ENCODE measurements around the gene MINAR1.

MINAR1 gene

DNA sequence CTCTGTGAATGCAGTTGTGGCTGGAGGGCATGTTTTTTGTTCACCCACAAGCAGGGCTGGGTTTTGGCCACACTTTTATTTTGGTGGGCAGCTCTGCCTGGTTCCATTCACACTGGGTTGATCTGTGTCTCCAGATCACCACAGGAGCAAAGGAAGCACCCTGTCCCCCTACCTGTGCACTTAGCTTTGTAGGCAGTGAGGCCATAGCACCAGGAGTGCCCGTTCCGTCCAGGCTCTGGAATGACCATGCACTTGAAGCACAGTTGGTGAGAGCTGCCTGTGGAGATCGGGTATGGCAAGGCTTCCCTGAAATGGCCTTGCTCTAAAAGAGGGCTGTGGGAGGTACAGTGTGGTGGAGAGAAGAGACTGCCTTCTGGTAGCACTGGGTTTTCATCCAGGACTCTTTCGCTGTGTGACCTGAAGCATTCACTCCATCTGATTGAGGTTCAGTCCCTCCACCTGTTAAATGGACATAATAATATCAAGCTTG is 31.7 kb downstream of the MINAR1 start:
- no peak overlapping the region for H3K4me3 ChIP-seq (ENCODE audit: low read depth, low read length)
- no peak for DNase-seq (ENCODE audit: low read depth)
- TF ChIP-seq CTCF (conservative IDR thresholded peaks at IDR 0.05; ENCODE audit: low read depth, low read length): no peak

GRCh38 chr15:79466488-79466887 is 34.4 kb downstream of the MINAR1 start:
- H3K4me3 ChIP-seq (ENCODE audit: low read depth, low read length): no peak overlapping the region
- no peak for DNase-seq (ENCODE audit: low read depth)
- TF ChIP-seq CTCF (conservative IDR thresholded peaks at IDR 0.05; ENCODE audit: low read depth, low read length): no peak

DNA sequence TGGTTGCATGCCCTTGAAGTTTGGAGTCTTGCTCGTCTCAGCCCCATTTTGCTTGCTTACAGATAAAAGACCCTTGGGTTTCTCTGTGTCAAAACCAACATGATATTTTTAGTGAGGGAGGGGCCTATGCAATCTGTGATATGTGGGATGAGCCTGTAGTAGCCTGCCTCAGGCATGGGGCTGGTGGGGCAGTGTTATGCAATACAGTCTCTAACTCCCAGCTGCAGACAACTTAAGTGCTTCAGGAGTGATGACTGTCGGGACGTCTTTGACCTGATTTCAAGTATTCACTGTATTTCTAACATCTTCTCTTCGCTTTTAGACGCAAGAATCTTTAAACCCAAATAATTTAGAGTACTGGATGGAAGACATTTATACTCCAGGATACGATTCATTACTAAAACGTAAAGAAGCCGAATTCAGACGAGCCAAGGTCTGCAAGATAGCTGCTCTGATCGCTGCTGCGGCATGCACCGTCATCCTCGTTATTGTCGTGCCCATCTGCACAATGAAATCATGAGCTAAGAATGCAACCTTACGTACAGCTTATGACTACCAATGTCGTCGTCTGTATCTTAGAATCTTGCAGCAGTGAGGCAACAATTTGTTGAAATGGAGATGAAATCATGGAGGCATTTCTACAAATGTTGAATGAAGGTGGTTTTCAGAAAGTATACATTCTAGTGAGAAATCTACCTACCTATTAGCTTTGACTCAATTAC is 35.9 kb downstream of the MINAR1 start:
- no peak for TF ChIP-seq CTCF (conservative IDR thresholded peaks at IDR 0.05; ENCODE audit: low read depth, low read length)
- H3K4me3 ChIP-seq (ENCODE audit: low read depth, low read length): no peak overlapping the region
- DNase-seq (ENCODE audit: low read depth): no peak

DNA sequence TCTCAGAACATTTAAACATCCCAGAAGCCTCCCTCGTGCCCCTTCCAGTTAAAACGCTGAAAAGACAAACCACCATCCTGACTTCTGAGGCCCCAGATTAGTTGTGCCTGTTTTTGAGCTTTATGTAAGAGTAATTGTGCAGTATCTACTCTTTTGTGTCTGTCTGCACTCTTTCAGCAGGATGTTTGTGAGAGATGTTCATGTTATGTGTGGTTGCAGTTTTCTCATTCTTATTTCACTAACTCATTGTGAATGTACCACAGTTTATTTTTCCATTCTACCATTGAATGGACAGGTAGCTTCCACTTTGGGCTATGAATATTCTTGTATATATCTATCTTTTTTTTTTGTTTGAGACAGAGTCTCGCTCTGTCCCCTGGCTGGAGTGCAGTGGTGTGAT is 40.3 kb downstream of the MINAR1 start:
- DNase-seq (ENCODE audit: low read depth): no peak
- H3K4me3 ChIP-seq (ENCODE audit: low read depth, low read length): no peak overlapping the region
- TF ChIP-seq CTCF (conservative IDR thresholded peaks at IDR 0.05; ENCODE audit: low read depth, low read length): no peak

DNA sequence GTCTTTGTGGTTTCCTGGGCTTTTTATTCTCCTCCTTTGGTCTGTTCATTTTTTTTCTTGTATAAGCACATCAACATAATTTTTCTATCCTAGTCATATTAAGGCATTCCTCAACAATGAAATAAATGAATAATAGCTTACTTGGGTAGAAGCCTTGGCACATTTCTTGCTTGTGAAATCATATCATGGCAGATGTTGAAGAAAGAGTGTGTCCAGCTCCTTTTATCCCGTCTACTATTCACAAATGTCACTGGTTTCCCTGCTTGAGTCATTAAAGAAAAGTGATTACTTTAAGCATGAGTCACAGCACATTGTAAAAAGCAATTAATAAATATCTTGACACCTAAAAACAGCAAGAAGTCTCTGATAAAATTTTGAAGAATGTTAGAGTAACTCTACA is 42.1 kb downstream of the MINAR1 start:
- DNase-seq (ENCODE audit: low read depth): peak; percentile 4
- no peak for TF ChIP-seq CTCF (conservative IDR thresholded peaks at IDR 0.05; ENCODE audit: low read depth, low read length)
- no peak overlapping the region for H3K4me3 ChIP-seq (ENCODE audit: low read depth, low read length)

DNA sequence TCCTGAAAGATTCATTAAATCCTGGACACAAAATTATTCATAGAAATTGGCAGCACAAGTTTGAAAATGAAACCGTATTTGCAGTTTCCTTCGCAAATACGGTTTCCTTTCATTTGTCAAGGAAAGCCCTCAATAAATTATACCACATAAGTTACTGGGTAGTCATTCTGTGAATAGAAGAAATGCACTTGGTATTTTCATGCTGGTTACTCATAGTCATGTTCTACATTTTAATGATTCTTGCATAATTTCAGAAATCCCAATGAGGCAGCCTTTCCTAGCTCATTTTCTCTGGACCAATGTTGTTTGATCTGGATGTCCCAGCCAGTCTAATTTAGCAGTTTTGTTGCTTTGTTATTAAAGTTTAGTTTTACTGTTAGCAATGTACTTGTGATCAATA is 43.2 kb downstream of the MINAR1 start:
- no peak overlapping the region for H3K4me3 ChIP-seq (ENCODE audit: low read depth, low read length)
- DNase-seq (ENCODE audit: low read depth): peak; percentile 25
- no peak for TF ChIP-seq CTCF (conservative IDR thresholded peaks at IDR 0.05; ENCODE audit: low read depth, low read length)

DNA sequence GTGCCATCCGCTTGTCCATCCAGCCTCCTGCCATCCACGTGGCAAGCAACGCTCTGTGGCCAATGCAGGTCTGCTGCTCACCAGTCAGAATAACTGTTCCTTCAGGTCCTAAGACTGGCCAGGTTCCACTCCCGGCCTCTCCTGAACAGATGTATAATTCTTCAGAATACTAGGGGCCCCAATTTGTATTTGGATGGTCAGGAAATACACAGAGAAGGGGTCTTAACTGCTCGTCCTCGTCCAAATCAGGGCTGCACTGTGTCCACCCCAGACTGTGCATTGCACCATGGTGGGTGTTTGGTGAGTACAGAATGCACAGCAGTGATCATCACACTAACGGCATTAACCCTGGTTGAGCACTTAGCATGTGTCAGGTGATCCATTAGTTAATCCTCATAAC is 46.0 kb downstream of the MINAR1 start:
- H3K4me3 ChIP-seq (ENCODE audit: low read depth, low read length): no peak overlapping the region
- TF ChIP-seq CTCF (conservative IDR thresholded peaks at IDR 0.05; ENCODE audit: low read depth, low read length): no peak
- no peak for DNase-seq (ENCODE audit: low read depth)

Data from choroid plexus epithelial cell (primary cell).